HG02970 (cell line): ENCODE results near the gene ZNF883.
"Not testable (repeated sequence)": the region's sequence is repeated elsewhere in the genome, so short reads cannot be mapped to it uniquely, and the experiment has no call there.

Experiments
- ATAC-seq: cut with Tn5 transposase; IDR thresholded peaks from one replicate; pipeline ENCODE4 v1.9.1; 2021; ENCODE audit warnings: mild to moderate bottlenecking, moderate library complexity, moderate number of reproducible peaks; ENCODE audit not compliant: unreplicated experiment, low FRiP score

Gene ZNF883

GRCh38 chr9:113011911-113012381 lies at the start of gene ZNF883:
Gene ZNF883 (minus strand): TSS chr9:113012192.
- ATAC-seq = no peak

GRCh38 chr9:113061072-113061850 lies 49.3 kb upstream of the ZNF883 start:
- not testable (repeated sequence) for ATAC-seq

- not testable (repeated sequence) for ATAC-seq
Observed at GRCh38 chr9:113059581-113060284, 47.7 kb upstream of the ZNF883 start.

GRCh38 chr9:113057193-113057592 lies 45.2 kb upstream of the ZNF883 start:
- no peak for ATAC-seq

GRCh38 chr9:113056191-113057106 lies 44.5 kb upstream of the ZNF883 start, which contains the start of gene ZFP37:
Gene ZFP37 (minus strand): TSS chr9:113056724. CDS start chr9:113056688, 36 bp downstream.
- ATAC-seq = peak; percentile 84

- no peak for ATAC-seq
Observed at GRCh38 chr9:113042884-113043657, 31.1 kb upstream of the ZNF883 start.

GRCh38 chr9:113026200-113026599 lies 14.2 kb upstream of the ZNF883 start:
- ATAC-seq = no peak

GRCh38 chr9:113018247-113018646 lies 6.3 kb upstream of the ZNF883 start:
- no peak for ATAC-seq

GRCh38 chr9:113012492-113012891 lies 500 bp upstream of the ZNF883 start:
- ATAC-seq = no peak

GRCh38 chr9:113005777-113006176 lies 6.2 kb downstream of the ZNF883 start:
- no peak for ATAC-seq

- no peak for ATAC-seq
Observed at GRCh38 chr9:112997236-112997941, 14.6 kb downstream of the ZNF883 start.

GRCh38 chr9:112971415-112971814 lies 40.6 kb downstream of the ZNF883 start:
- ATAC-seq = no peak

GRCh38 chr9:112970939-112971338 lies 41.1 kb downstream of the ZNF883 start:
- no peak for ATAC-seq

- no peak for ATAC-seq
Observed at GRCh38 chr9:112969730-112970129, 42.3 kb downstream of the ZNF883 start.

GRCh38 chr9:112955550-112955949 lies 56.4 kb downstream of the ZNF883 start:
- ATAC-seq = no peak

GRCh38 chr9:112945620-112946208 lies 66.3 kb downstream of the ZNF883 start:
- ATAC-seq = no peak

- no peak for ATAC-seq
Observed at GRCh38 chr9:112939418-112939817, 72.6 kb downstream of the ZNF883 start.

GRCh38 chr9:112933696-112934095 lies 78.3 kb downstream of the ZNF883 start:
- no peak for ATAC-seq
